Stimulated activated CD4-positive, alpha-beta T cell treated with anti-CD3 and anti-CD28 coated beads, TNF-alpha, amount 100 ng/mL, for 4 hours (primary cell): ENCODE data around the gene SURF1.
"Not testable (repeated sequence)": the region's sequence is repeated elsewhere in the genome, so short reads cannot be mapped to it uniquely, and the experiment has no call there.

Experiments used
- DNase-seq, 3 experiments: peaks; one replicate each; pipeline ENCODE4 v3.0.0-alpha.2; 2020; ENCODE audit warnings: low read depth in 3 of 3

The SURF1 gene

GRCh38 chr9:133321411-133321935, 34.8 kb downstream of the SURF1 start:
- DNase-seq: no peak

GRCh38 chr9:133320421-133320881, 35.8 kb downstream of the SURF1 start:
- DNase-seq: no peak

GRCh38 chr9:133317551-133317950, 38.7 kb downstream of the SURF1 start:
- not testable (repeated sequence) for DNase-seq

- no peak for DNase-seq
Measured at GRCh38 chr9:133315997-133316396, 40.3 kb downstream of the SURF1 start.

- no peak for DNase-seq
Measured at GRCh38 chr9:133309608-133310007, 46.7 kb downstream of the SURF1 start.

GRCh38 chr9:133307301-133307700, 49.0 kb downstream of the SURF1 start:
- DNase-seq: no peak

- no peak for DNase-seq
Measured at GRCh38 chr9:133306242-133307204, 49.8 kb downstream of the SURF1 start.

GRCh38 chr9:133305731-133306130, 50.6 kb downstream of the SURF1 start:
- DNase-seq: no peak

GRCh38 chr9:133304477-133305377, 51.6 kb downstream of the SURF1 start:
- no peak for DNase-seq

GRCh38 chr9:133304158-133304470, 52.2 kb downstream of the SURF1 start:
- DNase-seq: no peak

- DNase-seq: no peak
Measured at GRCh38 chr9:133303266-133304157, 52.8 kb downstream of the SURF1 start.
